Psoas muscle (tissue), 8 donors: ENCODE measurements around the gene HAGH. TPM values are rescaled to one million over a fixed set of nuclear protein-coding genes. Genes with fewer than 3 reads are reported as not detected.
A peak's percentile ranks its signal among the peaks of the same experiment; 100 is the strongest.

ENCODE experiments used
- ATAC-seq, 4 donors: fragments of 200-7000 bp; cut with Tn5 transposase; one replicate each; pipeline ENCODE4 v1.9.1; 2020; ENCODE audit warnings: moderate library complexity in 3 of 4, mild to moderate bottlenecking in 2 of 4
- DNase-seq, 2 donors: peaks; one replicate each; pipeline ENCODE4 v3.0.0-alpha.2; 2020
- H3K27ac ChIP-seq: fragments of 200-600 bp; one replicate; pipeline ENCODE4 v1.8.0; 2022
- H3K27me3 ChIP-seq, 3 donors: fragments of 200-600 bp in 1 of 3; one replicate each; pipeline versions ENCODE4 v1.6.1 to v1.8.0; 2013 to 2022; ENCODE audit warnings: low read length in 2 of 3, mild to moderate bottlenecking in 2 of 3, moderate library complexity in 1 of 3; ENCODE audit not compliant: insufficient read depth in 3 of 3
- H3K36me3 ChIP-seq, 2 donors: fragments of 200-600 bp in 1 of 2; one replicate each; pipeline versions ENCODE4 v1.6.1 to v1.8.0; 2013 to 2022; ENCODE audit warnings: low read depth in 1 of 2, mild to moderate bottlenecking in 1 of 2, moderate library complexity in 1 of 2; ENCODE audit not compliant: insufficient read depth in 1 of 2
- H3K4me1 ChIP-seq: fragments of 200-600 bp; one replicate; pipeline ENCODE4 v1.8.0; 2022
- H3K4me3 ChIP-seq: fragments of 200-600 bp; one replicate; pipeline ENCODE4 v1.8.0; 2022; ENCODE audit warnings: mild to moderate bottlenecking
- H3K9me3 ChIP-seq: fragments of 200-600 bp; one replicate; pipeline ENCODE4 v1.8.0; 2022
- WGBS, 3 donors: extraction: QIAGEN DNeasy Blood & Tissue Kit; methylation state at CpG; one replicate each; pipeline versions ENCODE4 v1.1.6 to v1.1.7; 2013; 5-methylcytosine and 5-hydroxymethylcytosine counted together
- intact Hi-C, 2 donors: fragments of 100-400 bp; cut with DNase I; formaldehyde crosslinking; loops; one replicate each; pipeline versions ENCODE4 v1.11.0 to v1.14.2; 2022
- polyA plus RNA-seq, 3 donors: library from polyadenylated mRNA; stranded (reverse); fragments of 200-250 nt; gene quantifications; one replicate each; pipeline ENCODE4 v1.2.3, GENCODE V29; 2013
- total RNA-seq, 4 donors: library from RNA; stranded (reverse); fragmentation: NEBNext Ultra II Directional in 2 of 4; extraction: Animal tissue kit (Norgen Biotek cat#: 25700) in 2 of 4; gene quantifications; one replicate each; pipeline versions ENCODE4 v1.2.1 to v1.2.4, GENCODE V29; 2021 to 2023
- TF ChIP-seq, protein P1 (sequence below): fragments of 200-600 bp; IDR thresholded peaks from one replicate; pipeline ENCODE4 v1.8.0; 2022; ENCODE audit warnings: antibody characterized with exemption
- donor health status: healthy with polysubstance abuse.
- donor health status: DM: no; HTN: no; CAD: no; lungs with moderate emphysema.
- donor health status: Bipolar disorder and iron deficiency.
- donor health status: healthy.
- donor health status: DM: yes; HTN: yes; CAD: no.
- donor health status: DM: no; HTN: no; CAD: no.
- donor health status: DM: no; HTN: no; CAD: no.
- donor health status: DM: yes; HTN: yes; CAD: no.

Gene HAGH
- total and polyA plus RNA-seq, 7 donors = 112 to 277 (median 160) TPM

DNA sequence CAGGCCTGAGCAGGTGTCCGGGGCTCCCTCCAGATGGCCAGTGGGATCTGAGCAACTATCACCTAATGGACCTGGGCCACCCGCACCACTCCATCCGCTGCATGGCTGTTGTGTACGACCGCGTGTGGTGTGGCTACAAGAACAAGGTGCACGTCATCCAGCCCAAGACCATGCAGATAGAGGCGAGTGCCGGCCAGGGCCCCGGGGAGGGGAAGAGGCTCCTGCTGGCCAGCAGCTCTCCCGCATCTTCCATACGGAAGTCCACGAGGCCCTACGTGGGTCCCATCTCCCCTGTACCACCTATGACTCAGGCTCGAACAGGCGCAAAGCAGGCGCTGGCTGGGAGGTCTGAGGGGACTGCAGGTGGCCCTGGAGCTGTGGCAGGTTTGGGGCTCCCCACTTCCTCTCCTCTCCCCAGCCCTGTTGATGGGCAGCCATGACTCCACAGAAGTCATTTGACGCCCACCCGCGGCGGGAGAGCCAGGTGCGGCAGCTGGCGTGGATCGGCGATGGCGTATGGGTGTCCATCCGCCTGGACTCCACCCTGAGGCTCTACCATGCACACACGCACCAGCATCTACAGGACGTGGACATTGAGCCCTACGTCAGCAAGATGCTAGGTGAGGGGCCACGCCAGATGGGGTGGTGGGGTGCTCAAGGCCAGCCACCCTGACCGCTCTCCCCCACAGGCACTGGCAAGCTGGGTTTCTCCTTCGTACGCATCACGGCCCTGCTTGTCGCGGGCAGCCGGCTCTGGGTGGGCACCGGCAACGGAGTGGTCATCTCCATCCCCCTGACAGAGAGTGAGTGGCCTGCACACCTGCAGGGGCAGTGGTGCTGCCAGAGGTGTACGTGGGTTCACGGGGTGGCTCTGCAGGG, 59.3 kb downstream of the HAGH start:
- H3K9me3 ChIP-seq = no peaks in the 10 kb centered on the region
- H3K27me3 ChIP-seq = no peaks in the 10 kb centered on the region
- TF ChIP-seq, protein P1, sequence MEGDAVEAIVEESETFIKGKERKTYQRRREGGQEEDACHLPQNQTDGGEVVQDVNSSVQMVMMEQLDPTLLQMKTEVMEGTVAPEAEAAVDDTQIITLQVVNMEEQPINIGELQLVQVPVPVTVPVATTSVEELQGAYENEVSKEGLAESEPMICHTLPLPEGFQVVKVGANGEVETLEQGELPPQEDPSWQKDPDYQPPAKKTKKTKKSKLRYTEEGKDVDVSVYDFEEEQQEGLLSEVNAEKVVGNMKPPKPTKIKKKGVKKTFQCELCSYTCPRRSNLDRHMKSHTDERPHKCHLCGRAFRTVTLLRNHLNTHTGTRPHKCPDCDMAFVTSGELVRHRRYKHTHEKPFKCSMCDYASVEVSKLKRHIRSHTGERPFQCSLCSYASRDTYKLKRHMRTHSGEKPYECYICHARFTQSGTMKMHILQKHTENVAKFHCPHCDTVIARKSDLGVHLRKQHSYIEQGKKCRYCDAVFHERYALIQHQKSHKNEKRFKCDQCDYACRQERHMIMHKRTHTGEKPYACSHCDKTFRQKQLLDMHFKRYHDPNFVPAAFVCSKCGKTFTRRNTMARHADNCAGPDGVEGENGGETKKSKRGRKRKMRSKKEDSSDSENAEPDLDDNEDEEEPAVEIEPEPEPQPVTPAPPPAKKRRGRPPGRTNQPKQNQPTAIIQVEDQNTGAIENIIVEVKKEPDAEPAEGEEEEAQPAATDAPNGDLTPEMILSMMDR = no peak
- ATAC-seq = no peak
- H3K36me3 ChIP-seq = peaks cover 4 to 70% of the 10 kb centered on the region in 2 donors
- no peak overlapping the region for H3K4me3 ChIP-seq
- DNase-seq = peak in 1 of 2 donors; percentile 55
- H3K27ac ChIP-seq = no peak overlapping the region
- intact Hi-C loops = no loop called here
- 89 to 93% (median 90%) methylated on average over 38 to 42 of the region's 42 CpGs for WGBS, 3 donors
- H3K4me1 ChIP-seq = peaks cover 5% of the 10 kb centered on the region

DNA sequence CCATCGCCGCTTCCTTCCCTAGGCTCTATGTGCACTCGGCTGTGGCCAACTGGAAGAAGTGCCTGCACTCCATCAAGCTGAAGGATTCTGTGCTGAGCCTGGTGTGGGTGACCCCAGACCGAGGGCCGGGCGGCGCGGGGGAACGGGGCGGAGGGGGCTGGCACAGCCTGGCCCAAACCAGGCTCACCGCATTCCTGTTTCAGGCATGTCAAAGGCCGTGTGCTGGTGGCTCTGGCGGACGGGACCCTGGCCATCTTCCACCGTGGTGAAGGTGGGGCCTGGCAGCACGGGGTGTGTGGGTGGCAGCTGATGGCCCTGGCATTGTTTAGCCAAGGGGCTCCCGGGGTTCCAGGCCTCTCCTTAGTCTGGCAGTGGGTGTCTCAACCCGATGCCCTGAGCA, 59.9 kb downstream of the HAGH start:
- TF ChIP-seq, protein P1 = no peak
- no peak for DNase-seq
- Histone ChIP-seq H3K4me1 (peaks cover 5% of the 10 kb centered on the region), H3K27ac (no peak overlapping the region), H3K36me3 (peaks cover 4 to 76% of the 10 kb centered on the region in 2 donors), H3K4me3 (no peak overlapping the region), H3K27me3 (no peaks in the 10 kb centered on the region), H3K9me3 (no peaks in the 10 kb centered on the region)
- 80 to 84% (median 81%) methylated on average over 16 to 18 of the region's 18 CpGs for WGBS, 3 donors
- intact Hi-C loops = no loop called here
- ATAC-seq = no peak

DNA sequence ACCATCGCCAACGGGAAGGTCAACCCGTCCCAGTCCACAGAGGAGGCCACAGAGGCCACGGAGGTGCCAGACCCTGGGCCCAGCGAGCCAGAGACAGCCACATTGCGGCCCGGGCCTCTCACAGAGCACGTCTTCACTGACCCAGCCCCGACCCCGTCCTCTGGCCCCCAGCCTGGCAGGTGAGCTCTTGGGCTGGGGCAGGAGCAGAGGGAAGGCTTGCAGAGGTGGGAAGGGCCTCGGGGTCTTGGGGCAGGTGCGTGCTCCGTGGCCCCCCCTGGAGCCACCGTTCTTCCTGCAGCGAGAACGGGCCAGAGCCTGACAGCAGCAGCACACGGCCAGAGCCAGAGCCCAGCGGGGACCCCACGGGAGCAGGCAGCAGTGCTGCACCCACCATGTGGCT, 60.4 kb downstream of the HAGH start:
- WGBS, 3 donors = 89 to 92% (median 89%) methylated on average over 19 of the region's 19 CpGs
- intact Hi-C loops = no loop called here

DNA sequence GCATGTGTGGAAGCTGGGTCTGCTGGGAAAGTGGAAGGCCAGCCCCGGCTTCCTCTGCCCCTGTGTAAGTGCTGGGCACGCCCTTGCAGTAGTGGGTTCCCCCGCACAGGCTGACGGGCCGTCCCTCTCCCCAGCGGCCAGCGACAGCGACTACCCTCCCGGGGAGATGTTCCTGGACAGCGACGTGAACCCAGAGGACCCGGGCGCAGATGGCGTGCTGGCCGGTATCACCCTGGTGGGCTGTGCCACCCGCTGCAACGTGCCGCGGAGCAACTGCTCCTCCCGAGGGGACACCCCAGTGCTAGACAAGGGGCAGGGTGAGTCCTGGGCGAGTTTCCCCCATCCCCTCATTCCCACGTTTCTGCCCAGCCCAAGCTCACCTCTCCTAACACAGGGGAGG, 60.8 kb downstream of the HAGH start:
- intact Hi-C loops = no loop called here
- no peak for ATAC-seq
- no peaks in the 10 kb centered on the region for H3K27me3 ChIP-seq
- H3K4me1 ChIP-seq = peaks cover 5% of the 10 kb centered on the region
- 86 to 92% (median 90%) methylated on average over 20 to 22 of the region's 22 CpGs for WGBS, 3 donors
- no peak for DNase-seq
- H3K9me3 ChIP-seq = no peaks in the 10 kb centered on the region
- peaks cover 4 to 82% of the 10 kb centered on the region in 2 donors for H3K36me3 ChIP-seq
- TF ChIP-seq, protein P1 = no peak
- H3K27ac ChIP-seq = no peak overlapping the region
- H3K4me3 ChIP-seq = no peak overlapping the region

More for the DNA sequence above, 60.4 kb downstream of the HAGH start:
- Histone ChIP-seq H3K9me3 (no peaks in the 10 kb centered on the region), H3K4me1 (peaks cover 5% of the 10 kb centered on the region), H3K27ac (no peak overlapping the region), H3K4me3 (no peak overlapping the region), H3K36me3 (peaks cover 4 to 78% of the 10 kb centered on the region in 2 donors), H3K27me3 (no peaks in the 10 kb centered on the region)
- TF ChIP-seq, protein P1 = no peak
- DNase-seq (no peak), ATAC-seq (no peak)
